AG10803 (cell line): ENCODE measurements around the gene CASTOR2.
"Not testable (repeated sequence)": the region's sequence is repeated elsewhere in the genome, so short reads cannot be mapped to it uniquely, and the experiment has no call there.

ENCODE experiments used
- DNase-seq: peaks from one replicate; pipeline ENCODE4 v3.0.0; 2010; ENCODE audit warnings: low read depth
- H3K4me3 ChIP-seq: 2 replicates; pipeline ENCODE4 v1.5.1; 2011; ENCODE audit warnings: mild to moderate bottlenecking, low read length, control low read depth
- CTCF ChIP-seq: conservative IDR thresholded peaks from 2 replicates; pipeline ENCODE4 v1.5.1; 2011; ENCODE audit warnings: mild to moderate bottlenecking, low read length, control low read depth, inconsistent platforms

The CASTOR2 gene

GRCh38 chr7:75072981-75073283, 108.4 kb downstream of the CASTOR2 start:
- DNase-seq = no peak
- peak overlapping the region; percentile 84 for H3K4me3 ChIP-seq
- no peak for TF ChIP-seq CTCF

- DNase-seq = not testable (repeated sequence)
- H3K4me3 ChIP-seq = peak overlapping the region; percentile 84
These were observed 109.7 kb downstream of the CASTOR2 start for GRCh38 chr7:75074262-75074641.
